SU-DHL-6 (cell line): ENCODE measurements around the gene CYSTM1.

Experiments used
- EZH2phosphoT487 ChIP-seq: fragments of 200-600 bp; sonication (generic), shearing (Covaris generic); conservative IDR thresholded peaks from 2 replicates; pipeline ENCODE4 v1.6.1; 2018; ENCODE audit warnings: mild to moderate bottlenecking, antibody characterized with exemption, low read length, moderate library complexity, mixed read lengths
- TF ChIP-seq, protein P1 (sequence below): fragments of 200-600 bp; sonication (generic); IDR thresholded peaks from one replicate; pipeline ENCODE4 v1.5.1; 2017; ENCODE audit warnings: antibody characterized with exemption, mild to moderate bottlenecking, low read length, moderate library complexity; ENCODE audit not compliant: insufficient read depth, poor library complexity, severe bottlenecking

GRCh38 chr5:140239461-140239860 lies 64.5 kb downstream of the CYSTM1 start:
- TF ChIP-seq, protein P1, sequence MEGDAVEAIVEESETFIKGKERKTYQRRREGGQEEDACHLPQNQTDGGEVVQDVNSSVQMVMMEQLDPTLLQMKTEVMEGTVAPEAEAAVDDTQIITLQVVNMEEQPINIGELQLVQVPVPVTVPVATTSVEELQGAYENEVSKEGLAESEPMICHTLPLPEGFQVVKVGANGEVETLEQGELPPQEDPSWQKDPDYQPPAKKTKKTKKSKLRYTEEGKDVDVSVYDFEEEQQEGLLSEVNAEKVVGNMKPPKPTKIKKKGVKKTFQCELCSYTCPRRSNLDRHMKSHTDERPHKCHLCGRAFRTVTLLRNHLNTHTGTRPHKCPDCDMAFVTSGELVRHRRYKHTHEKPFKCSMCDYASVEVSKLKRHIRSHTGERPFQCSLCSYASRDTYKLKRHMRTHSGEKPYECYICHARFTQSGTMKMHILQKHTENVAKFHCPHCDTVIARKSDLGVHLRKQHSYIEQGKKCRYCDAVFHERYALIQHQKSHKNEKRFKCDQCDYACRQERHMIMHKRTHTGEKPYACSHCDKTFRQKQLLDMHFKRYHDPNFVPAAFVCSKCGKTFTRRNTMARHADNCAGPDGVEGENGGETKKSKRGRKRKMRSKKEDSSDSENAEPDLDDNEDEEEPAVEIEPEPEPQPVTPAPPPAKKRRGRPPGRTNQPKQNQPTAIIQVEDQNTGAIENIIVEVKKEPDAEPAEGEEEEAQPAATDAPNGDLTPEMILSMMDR = no peak
- TF ChIP-seq EZH2phosphoT487 = no peak
